Measurements from ENCODE around the gene DISC1.
A peak's percentile ranks its signal among the peaks of the same experiment; 100 is the strongest.

- TF ChIP-seq ZNF549 (CRISPR knock-in tag; IDR thresholded peaks at IDR 0.05) (no peak), CTCF (CRISPR knock-in tag; IDR thresholded peaks at IDR 0.05) (no peak), FIP1L1 (IDR thresholded peaks at IDR 0.05; ENCODE audit: borderline replicate concordance, insufficient read depth, low read depth, low read length) (no peak), EZH2 (conservative IDR thresholded peaks at IDR 0.05; ENCODE audit: low read depth, low read length) (no peak), ZBTB7B (CRISPR knock-in tag; IDR thresholded peaks at IDR 0.05) (no peak), ZNF607 (CRISPR knock-in tag; IDR thresholded peaks at IDR 0.05; ENCODE audit: borderline replicate concordance) (no peak), NR2C2 (CRISPR knock-in tag; IDR thresholded peaks at IDR 0.05; ENCODE audit: borderline replicate concordance) (no peak), SOX6 (IDR thresholded peaks at IDR 0.05) (no peak), SOX6 (CRISPR knock-in tag; IDR thresholded peaks at IDR 0.05) (peak; percentile 87), XRCC5 (optimal IDR thresholded peaks at IDR 0.05; ENCODE audit: low read length) (no peak), NFKB2 (CRISPR knock-in tag; IDR thresholded peaks at IDR 0.05; ENCODE audit: borderline replicate concordance) (no peak), IRF2 (CRISPR knock-in tag; IDR thresholded peaks at IDR 0.05) (no peak; the same call in 1 of the 2 replicates)
Observed at GRCh38 chr1:231674575-231674974, 48.0 kb downstream of the DISC1 start.
